GM21526 (cell line): ENCODE results near the gene YJEFN3.

Experiments used
- ATAC-seq: cut with Tn5 transposase; IDR thresholded peaks from one replicate; pipeline ENCODE4 v1.9.1; 2021; ENCODE audit warnings: moderate library complexity; ENCODE audit not compliant: unreplicated experiment, low FRiP score

The YJEFN3 gene

GRCh38 chr19:19535311-19536191, 6.8 kb downstream of the YJEFN3 start:
- ATAC-seq = no peak

- no peak for ATAC-seq
Measured at GRCh38 chr19:19537075-19538048, 8.7 kb downstream of the YJEFN3 start.

- no peak for ATAC-seq
Measured at GRCh38 chr19:19538061-19538784, 9.5 kb downstream of the YJEFN3 start, which contains the start of gene CILP2. Gene CILP2 (plus strand): TSS chr19:19538265. CDS start chr19:19538350, 85 bp downstream.

GRCh38 chr19:19538785-19539166, 10.1 kb downstream of the YJEFN3 start:
- no peak for ATAC-seq

- ATAC-seq = no peak
Measured at GRCh38 chr19:19539698-19540063, 11.0 kb downstream of the YJEFN3 start.

GRCh38 chr19:19540064-19540714, 11.5 kb downstream of the YJEFN3 start:
- ATAC-seq = no peak

GRCh38 chr19:19540715-19541515, 12.2 kb downstream of the YJEFN3 start:
- ATAC-seq = peak; percentile 44

GRCh38 chr19:19541616-19542015, 12.9 kb downstream of the YJEFN3 start:
- no peak for ATAC-seq

- no peak for ATAC-seq
Measured at GRCh38 chr19:19542507-19542906, 13.8 kb downstream of the YJEFN3 start.

GRCh38 chr19:19543101-19543500, 14.4 kb downstream of the YJEFN3 start:
- no peak for ATAC-seq

GRCh38 chr19:19543640-19544039, 14.9 kb downstream of the YJEFN3 start:
- ATAC-seq = no peak

- no peak for ATAC-seq
Measured at GRCh38 chr19:19544257-19544953, 15.7 kb downstream of the YJEFN3 start.

GRCh38 chr19:19544954-19545591, 16.4 kb downstream of the YJEFN3 start:
- no peak for ATAC-seq

GRCh38 chr19:19545707-19546106, 17.0 kb downstream of the YJEFN3 start:
- ATAC-seq = no peak

- no peak for ATAC-seq
Measured at GRCh38 chr19:19546751-19547162, 18.0 kb downstream of the YJEFN3 start.

GRCh38 chr19:19547674-19548336, 19.1 kb downstream of the YJEFN3 start:
- no peak for ATAC-seq

- ATAC-seq = no peak
Measured at GRCh38 chr19:19548915-19549759, 20.4 kb downstream of the YJEFN3 start.
